ENCODE data around the gene NSL1.
A peak's percentile ranks its signal among the peaks of the same experiment; 100 is the strongest.
"Not testable (repeated sequence)": the region's sequence is repeated elsewhere in the genome, so short reads cannot be mapped to it uniquely, and the experiment has no call there.

NSL1 gene

DNA sequence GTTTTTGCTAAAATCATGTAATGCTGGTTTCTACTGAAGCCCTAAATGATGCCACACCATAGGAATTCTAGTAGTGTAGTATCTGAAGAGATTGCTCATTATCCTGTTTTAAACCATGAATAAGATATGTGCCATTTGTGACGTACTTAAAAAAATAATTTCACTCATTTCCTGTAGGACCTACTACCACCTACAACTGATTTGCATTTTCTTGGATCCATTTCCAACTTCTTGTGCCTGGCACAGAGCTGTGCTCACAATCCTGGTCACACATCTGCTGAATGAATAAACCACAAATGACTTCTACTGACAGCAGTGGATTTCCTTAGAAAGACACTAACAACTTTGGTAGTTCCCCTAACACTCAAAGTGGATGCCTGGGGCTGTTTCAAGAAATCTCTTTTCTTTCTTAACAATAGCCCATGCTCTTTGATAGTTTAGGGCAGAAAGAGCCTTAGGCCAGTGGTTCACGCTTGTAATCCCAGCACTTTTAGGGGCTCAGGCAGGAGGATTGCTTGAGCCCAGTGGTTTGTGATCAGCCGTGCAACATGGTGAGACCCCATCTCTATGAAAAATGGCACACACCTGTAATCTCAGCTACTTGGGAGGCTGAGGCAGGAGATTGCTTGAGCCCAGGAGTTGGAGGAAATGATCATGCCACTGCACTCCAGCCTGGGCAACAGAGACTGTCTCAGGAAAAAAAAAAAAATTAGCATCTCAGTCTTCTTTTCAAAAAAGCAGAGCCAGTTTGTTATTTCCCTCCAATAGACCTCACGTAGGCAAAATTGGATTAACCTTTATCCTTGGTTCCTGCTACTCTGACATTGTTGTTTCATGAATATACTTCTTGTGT lies 78.9 kb downstream of the NSL1 start:
- H3K4me3 ChIP-seq (replicated peaks in 1 of 2; ENCODE audit: low read depth in 2 of 2, low read length in 2 of 2), result no peak overlapping the region
- TF ChIP-seq, protein P1, sequence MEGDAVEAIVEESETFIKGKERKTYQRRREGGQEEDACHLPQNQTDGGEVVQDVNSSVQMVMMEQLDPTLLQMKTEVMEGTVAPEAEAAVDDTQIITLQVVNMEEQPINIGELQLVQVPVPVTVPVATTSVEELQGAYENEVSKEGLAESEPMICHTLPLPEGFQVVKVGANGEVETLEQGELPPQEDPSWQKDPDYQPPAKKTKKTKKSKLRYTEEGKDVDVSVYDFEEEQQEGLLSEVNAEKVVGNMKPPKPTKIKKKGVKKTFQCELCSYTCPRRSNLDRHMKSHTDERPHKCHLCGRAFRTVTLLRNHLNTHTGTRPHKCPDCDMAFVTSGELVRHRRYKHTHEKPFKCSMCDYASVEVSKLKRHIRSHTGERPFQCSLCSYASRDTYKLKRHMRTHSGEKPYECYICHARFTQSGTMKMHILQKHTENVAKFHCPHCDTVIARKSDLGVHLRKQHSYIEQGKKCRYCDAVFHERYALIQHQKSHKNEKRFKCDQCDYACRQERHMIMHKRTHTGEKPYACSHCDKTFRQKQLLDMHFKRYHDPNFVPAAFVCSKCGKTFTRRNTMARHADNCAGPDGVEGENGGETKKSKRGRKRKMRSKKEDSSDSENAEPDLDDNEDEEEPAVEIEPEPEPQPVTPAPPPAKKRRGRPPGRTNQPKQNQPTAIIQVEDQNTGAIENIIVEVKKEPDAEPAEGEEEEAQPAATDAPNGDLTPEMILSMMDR (IDR thresholded peaks at IDR 0.05; ENCODE audit: low read depth, low read length), result no peak
- peak; percentile 56 to 79 for DNase-seq (ENCODE audit: low read depth in 2 of 2)

DNA sequence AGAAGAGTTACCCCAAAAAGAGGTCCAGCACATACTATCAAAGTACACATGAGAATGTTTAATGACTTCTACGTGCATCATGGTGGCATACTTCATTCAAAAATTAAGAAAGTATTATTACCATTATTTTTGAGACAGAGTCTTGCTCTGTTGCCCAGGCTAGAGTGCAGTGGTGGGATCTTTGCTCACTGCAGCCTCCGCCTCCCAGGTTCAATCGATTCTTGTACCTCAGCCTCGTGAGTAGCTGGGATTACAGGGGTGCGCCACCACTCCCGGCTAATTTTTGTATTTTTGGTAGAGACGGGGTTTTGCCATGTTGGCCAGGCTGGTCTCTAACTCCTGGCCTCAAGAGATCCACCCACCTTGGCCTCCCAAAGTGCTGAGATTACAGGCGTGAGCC lies 79.6 kb downstream of the NSL1 start:
- not testable (repeated sequence) for DNase-seq (ENCODE audit: low read depth in 2 of 2); H3K4me3 ChIP-seq (replicated peaks in 1 of 2; ENCODE audit: low read depth in 2 of 2, low read length in 2 of 2)

DNA sequence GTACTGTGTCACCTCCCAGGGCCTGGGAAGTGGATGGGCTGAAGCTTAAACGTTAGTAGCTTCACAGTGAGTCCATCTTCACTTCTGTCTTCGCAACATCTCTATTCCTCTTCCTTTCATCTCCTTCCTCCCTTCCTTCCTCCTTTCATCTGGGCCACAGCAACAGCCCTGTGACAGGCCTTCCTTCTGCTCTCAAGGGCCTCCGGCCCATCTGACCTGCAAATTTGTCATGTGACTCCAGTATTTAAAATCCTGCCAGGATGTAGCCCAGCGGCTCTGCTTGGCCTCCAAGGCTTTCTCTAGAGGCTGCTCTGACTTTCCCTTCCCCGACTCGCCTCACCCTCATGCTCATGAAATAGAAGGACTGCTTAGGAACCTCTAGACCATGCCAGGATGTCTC lies 81.0 kb downstream of the NSL1 start:
- no peak overlapping the region for H3K4me3 ChIP-seq (replicated peaks in 1 of 2; ENCODE audit: low read depth in 2 of 2, low read length in 2 of 2)
- TF ChIP-seq, protein P1 (IDR thresholded peaks at IDR 0.05; ENCODE audit: low read depth, low read length), result no peak
- no peak for DNase-seq (ENCODE audit: low read depth in 2 of 2)

DNA sequence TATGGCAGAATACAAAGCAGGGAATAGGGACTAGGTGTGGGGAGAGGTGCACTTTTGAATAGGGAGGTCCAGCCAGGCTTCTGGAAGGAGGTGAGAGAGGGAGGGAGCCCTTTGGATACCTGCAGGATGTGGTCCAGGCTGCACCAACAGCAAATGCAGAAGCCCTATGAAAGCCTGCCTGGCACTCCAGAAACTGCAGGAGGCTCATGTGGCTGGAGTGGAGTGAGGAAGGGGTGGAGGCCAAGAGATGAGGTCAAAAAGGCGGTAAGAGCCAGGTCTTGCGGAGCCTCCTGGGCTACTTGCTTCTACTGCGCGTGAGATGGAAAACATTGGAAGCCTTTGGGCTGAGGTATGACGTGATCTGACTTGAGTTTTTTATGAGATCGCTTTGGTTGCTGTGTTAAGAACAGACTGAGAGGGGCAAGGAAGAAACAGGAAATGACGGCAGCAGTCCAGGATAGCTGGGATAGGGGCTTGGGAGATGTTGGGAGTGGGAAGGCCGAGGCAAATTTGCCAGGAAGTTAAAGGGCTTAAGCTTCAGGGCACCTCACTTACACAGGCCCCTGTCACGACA lies 87.5 kb downstream of the NSL1 start:
- DNase-seq (ENCODE audit: low read depth in 2 of 2), result no peak
- H3K4me3 ChIP-seq (replicated peaks in 1 of 2; ENCODE audit: low read depth in 2 of 2, low read length in 2 of 2), result no peak overlapping the region
- TF ChIP-seq, protein P1 (IDR thresholded peaks at IDR 0.05; ENCODE audit: low read depth, low read length), result no peak

DNA sequence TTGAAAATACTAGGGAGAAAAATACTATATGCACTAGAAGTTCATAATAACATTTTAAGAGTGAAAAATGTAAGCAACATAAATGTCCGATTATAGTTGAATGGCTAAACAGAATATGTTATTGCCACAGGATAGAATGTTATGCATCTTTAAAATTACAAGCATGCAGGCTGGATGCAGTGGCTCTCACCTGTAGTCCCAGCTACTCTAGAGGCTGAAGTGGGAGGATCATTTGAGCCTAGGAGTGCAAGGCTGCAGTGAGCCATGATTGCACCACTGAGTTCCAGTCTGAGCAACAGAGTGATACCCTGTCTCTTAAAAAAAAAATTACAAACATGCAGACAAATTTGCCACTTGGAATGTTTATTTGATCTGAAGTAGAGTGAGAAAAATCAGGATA lies 88.9 kb downstream of the NSL1 start:
- DNase-seq (ENCODE audit: low read depth in 2 of 2), result no peak
- H3K4me3 ChIP-seq (replicated peaks in 1 of 2; ENCODE audit: low read depth in 2 of 2, low read length in 2 of 2), result no peak overlapping the region
- TF ChIP-seq, protein P1 (IDR thresholded peaks at IDR 0.05; ENCODE audit: low read depth, low read length), result no peak

DNA sequence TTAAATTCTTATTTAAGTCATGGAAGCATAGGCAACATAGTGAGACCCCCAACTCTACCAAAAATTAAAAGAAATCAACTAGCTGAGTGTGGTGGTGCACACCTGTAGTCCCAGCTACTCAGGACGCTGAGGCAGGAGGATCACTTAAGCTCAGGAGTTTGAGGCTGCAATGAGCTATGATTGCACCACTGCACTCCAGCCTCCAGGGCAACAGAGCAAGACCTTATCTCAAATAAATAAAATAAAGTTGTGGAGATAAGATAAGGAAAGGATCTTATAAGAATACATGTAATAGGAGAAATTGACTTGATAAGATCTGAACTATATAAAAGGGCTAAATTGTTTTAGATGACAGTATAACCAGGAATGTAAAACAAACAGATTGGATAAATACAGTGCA lies 89.7 kb downstream of the NSL1 start:
- no peak for DNase-seq (ENCODE audit: low read depth in 2 of 2)
- no peak overlapping the region for H3K4me3 ChIP-seq (replicated peaks in 1 of 2; ENCODE audit: low read depth in 2 of 2, low read length in 2 of 2)
- TF ChIP-seq, protein P1 (IDR thresholded peaks at IDR 0.05; ENCODE audit: low read depth, low read length), result no peak

DNA sequence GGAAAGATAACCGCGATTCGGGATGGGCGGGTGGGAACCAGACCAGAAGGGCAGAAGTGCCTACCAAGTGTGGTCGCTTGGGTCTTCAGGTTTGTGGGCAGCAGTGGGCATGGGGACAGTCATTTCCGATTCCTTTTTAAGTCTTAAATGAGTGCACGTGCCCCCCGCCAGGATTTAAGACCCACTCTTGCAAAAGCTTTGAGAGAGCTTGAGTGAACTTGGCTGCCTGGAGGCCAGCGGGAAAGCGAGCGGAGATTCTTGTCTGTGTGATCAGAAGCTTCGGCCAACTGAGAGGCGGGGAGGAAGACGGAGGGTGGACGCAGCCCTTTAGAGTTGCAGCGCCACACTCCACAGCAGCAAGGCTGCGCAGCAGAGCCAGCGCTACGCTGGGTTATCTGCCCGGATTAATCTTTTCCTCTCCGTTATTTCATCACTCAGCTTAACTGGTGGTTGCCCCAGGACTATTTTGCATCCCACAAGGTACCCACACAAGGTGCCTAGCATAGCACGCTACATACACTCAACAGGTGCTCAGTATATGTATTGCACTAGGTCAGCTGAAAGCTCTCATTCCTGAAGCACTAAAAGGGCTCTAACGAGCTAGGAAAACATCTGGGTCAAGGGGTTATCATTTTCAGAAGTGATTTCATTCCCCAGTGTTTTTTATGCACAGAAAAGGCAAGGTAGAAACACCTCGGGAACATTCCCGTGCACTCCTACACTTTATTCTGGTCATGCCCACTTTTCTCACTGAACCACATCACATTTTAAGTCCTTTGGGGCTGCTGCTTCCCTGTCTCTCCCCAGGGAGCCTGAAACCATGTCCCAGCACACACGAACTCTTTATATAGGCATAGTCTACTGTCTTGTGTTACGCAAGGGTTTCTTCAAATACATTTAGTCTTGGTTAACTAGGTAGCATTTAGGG lies 90.4 kb downstream of the NSL1 start:
- TF ChIP-seq, protein P1 (IDR thresholded peaks at IDR 0.05; ENCODE audit: low read depth, low read length), result no peak
- H3K4me3 ChIP-seq (replicated peaks in 1 of 2; ENCODE audit: low read depth in 2 of 2, low read length in 2 of 2), result peak overlapping the region in 1 of 2 donors; percentile 57
- peak; percentile 51 to 58 for DNase-seq (ENCODE audit: low read depth in 2 of 2)
